SK-N-SH (cell line): ENCODE results near the gene RNF145. TPM values are rescaled to one million over a fixed set of nuclear protein-coding genes. Genes with fewer than 3 reads are reported as not detected.
A peak's percentile ranks its signal among the peaks of the same experiment; 100 is the strongest.

Experiments
- CTCF ChIA-PET: fragments of 300-600, 350-600 bp; formaldehyde crosslinking; extraction: SDS; loops from one replicate; lab custom pipeline; 2021; lab: Yijun Ruan, JAX
- POLR2A ChIA-PET: fragments of 350-600 bp; sonication (Branson Sonifier 250); formaldehyde crosslinking; extraction: SDS; loops from one replicate; lab custom pipeline; 2020; ENCODE audit warnings: antibody characterized with exemption, inconsistent platforms; lab: Yijun Ruan, JAX
- DNase-seq: peaks from one replicate; pipeline ENCODE4 v3.0.0; 2012
- H2AFZ ChIP-seq: fragments of 200-600 bp; sonication (generic); 2 replicates; pipeline ENCODE4 v1.8.1; 2016; ENCODE audit warnings: antibody characterized with exemption, mild to moderate bottlenecking, low read depth
- H3F3A ChIP-seq: fragments of 200-600 bp; sonication (generic); replicated peaks from 2 replicates; pipeline ENCODE3; 2016; ENCODE audit warnings: antibody characterized with exemption, mild to moderate bottlenecking; ENCODE audit not compliant: insufficient read depth
- H3K27ac ChIP-seq, 2 experiments: fragments of 200-500 bp in 1 of 2; fragments of 200-600 bp in 1 of 2; sonication (Bioruptor generic) in 1 of 2; sonication (generic), shearing (Covaris generic) in 1 of 2; 2 replicates each; pipeline versions ENCODE4 v1.5.1 to v1.6.1; 2014 to 2016; ENCODE audit warnings: low read depth in 2 of 2, inconsistent platforms in 1 of 2, low read length in 1 of 2, mild to moderate bottlenecking in 1 of 2, mixed read lengths in 1 of 2
- H3K27me3 ChIP-seq: fragments of 200-600 bp; sonication (generic), shearing (Covaris generic); 2 replicates; pipeline ENCODE4 v1.6.1; 2016; ENCODE audit warnings: mixed run types; ENCODE audit not compliant: insufficient read depth
- H3K36me3 ChIP-seq, 2 experiments: fragments of 200-500 bp in 1 of 2; fragments of 200-600 bp in 1 of 2; sonication (Bioruptor generic) in 1 of 2; sonication (generic) in 1 of 2; replicated peaks in 1 of 2; 2 replicates each; pipeline versions ENCODE3 to v1.5.1; 2014 to 2016; ENCODE audit warnings: low read length in 1 of 2, mild to moderate bottlenecking in 1 of 2; ENCODE audit not compliant: insufficient read depth in 2 of 2, control insufficient read depth in 1 of 2
- H3K4me1 ChIP-seq, 2 experiments: fragments of 200-500 bp in 1 of 2; fragments of 200-600 bp in 1 of 2; sonication (Bioruptor generic) in 1 of 2; sonication (generic), shearing (Covaris generic) in 1 of 2; 2 replicates each; pipeline versions ENCODE4 v1.5.1 to v1.6.1; 2014 to 2016; ENCODE audit warnings: low read depth in 1 of 2, low read length in 1 of 2, mixed run types in 1 of 2; ENCODE audit not compliant: insufficient read depth in 2 of 2, control insufficient read depth in 1 of 2
- H3K4me2 ChIP-seq: fragments of 200-600 bp; sonication (generic), shearing (Covaris generic); 2 replicates; pipeline ENCODE4 v1.6.1; 2017; ENCODE audit warnings: mixed run types
- H3K4me3 ChIP-seq, 2 experiments: fragments of 200-500 bp in 1 of 2; fragments of 200-600 bp in 1 of 2; sonication (Bioruptor generic) in 1 of 2; sonication (generic), shearing (Covaris generic) in 1 of 2; 2 replicates each; pipeline versions ENCODE4 v1.5.1 to v1.8.1; 2014 to 2016; ENCODE audit warnings: low read depth in 2 of 2, inconsistent platforms in 1 of 2, low read length in 1 of 2, mild to moderate bottlenecking in 1 of 2, mixed read lengths in 1 of 2, moderate library complexity in 1 of 2
- H3K79me2 ChIP-seq: fragments of 200-600 bp; sonication (generic); 2 replicates; pipeline ENCODE4 v1.8.1; 2017; ENCODE audit warnings: mild to moderate bottlenecking; ENCODE audit not compliant: insufficient read depth
- H3K9ac ChIP-seq: fragments of 200-600 bp; sonication (generic); 2 replicates; pipeline ENCODE4 v1.6.1; 2017; ENCODE audit warnings: mixed run types
- H3K9me2 ChIP-seq: fragments of 200-600 bp; sonication (generic); 2 replicates; pipeline ENCODE4 v1.6.1; 2017; ENCODE audit warnings: mixed run types
- H3K9me3 ChIP-seq: fragments of 200-600 bp; sonication (generic); 2 replicates; pipeline ENCODE4 v1.6.1; 2017; ENCODE audit warnings: mixed run types, mild to moderate bottlenecking, moderate library complexity
- H4K20me1 ChIP-seq: fragments of 200-600 bp; sonication (generic); 2 replicates; pipeline ENCODE4 v1.6.1; 2017; ENCODE audit warnings: mild to moderate bottlenecking, mixed run types; ENCODE audit not compliant: insufficient read depth
- CHD2 ChIP-seq: fragments of 150-350 bp; IDR thresholded peaks from 2 replicates; pipeline ENCODE4 v1.6.1; 2018; ENCODE audit warnings: low read length; ENCODE audit not compliant: partially characterized antibody
- FOSL2 ChIP-seq: IDR thresholded peaks from 2 replicates; pipeline ENCODE4 v1.4.0; 2012; ENCODE audit warnings: low read depth, mild to moderate bottlenecking, moderate library complexity, borderline replicate concordance
- FOXJ3 ChIP-seq: sonication (generic); formaldehyde crosslinking; IDR thresholded peaks from 2 replicates; pipeline ENCODE4 v1.5.1; 2020; ENCODE audit warnings: mild to moderate bottlenecking, missing genetic modification reagents
- MAX ChIP-seq: IDR thresholded peaks from 2 replicates; pipeline ENCODE4 v1.4.0; 2012; ENCODE audit warnings: low read depth
- MEF2A ChIP-seq: IDR thresholded peaks from 2 replicates; pipeline ENCODE4 v1.4.0; 2012; ENCODE audit warnings: low read depth, borderline replicate concordance
- MXI1 ChIP-seq: IDR thresholded peaks from 2 replicates; pipeline ENCODE4 v1.6.1; 2012; ENCODE audit warnings: mild to moderate bottlenecking, low read depth, low read length, improper control_type of control experiment
- NRF1 ChIP-seq: IDR thresholded peaks from 2 replicates; pipeline ENCODE4 v1.6.1; 2012; ENCODE audit warnings: low read depth, mild to moderate bottlenecking, low read length
- POLR2AphosphoS5 ChIP-seq: IDR thresholded peaks from 2 replicates; pipeline ENCODE4 v1.6.1; 2012; ENCODE audit warnings: low read depth, low read length
- SMC3 ChIP-seq: IDR thresholded peaks from 2 replicates; pipeline ENCODE4 v1.6.1; 2012; ENCODE audit warnings: low read depth, low read length, improper control_type of control experiment
- TAF1 ChIP-seq: IDR thresholded peaks from 2 replicates; pipeline ENCODE4 v1.6.1; 2012; ENCODE audit warnings: low read depth, mild to moderate bottlenecking, low read length, moderate library complexity, borderline replicate concordance
- TCF12 ChIP-seq: IDR thresholded peaks from 2 replicates; pipeline ENCODE4 v1.4.0; 2012
- YY1 ChIP-seq: IDR thresholded peaks from 2 replicates; pipeline ENCODE4 v1.4.0; 2012; ENCODE audit warnings: low read depth, mild to moderate bottlenecking
- WGBS: methylation state at CpG from one replicate; pipeline ENCODE4 v1.1.6; 2017; ENCODE audit warnings: low lambda C conversion rate; 5-methylcytosine and 5-hydroxymethylcytosine counted together
- polyA plus RNA-seq, 3 experiments: library from polyadenylated mRNA; depleted of rRNA; stranded (reverse); fragments of >200 nt; gene quantifications; 2 replicates each; pipeline ENCODE4 v1.2.3, GENCODE V29; 2012
- TF ChIP-seq, protein P1 (sequence below): fragments of 200-600 bp; sonication (generic); IDR thresholded peaks from 2 replicates; pipeline ENCODE4 v1.6.1; 2017; ENCODE audit warnings: antibody characterized with exemption, mild to moderate bottlenecking, moderate library complexity
- TF ChIP-seq, protein P2 (sequence below): IDR thresholded peaks from 2 replicates; pipeline ENCODE4 v1.4.0; 2012; ENCODE audit warnings: low read depth, borderline replicate concordance

Gene RNF145
- polyA plus RNA-seq, 1 of the 3 experiments (the other 2 are of a cell fraction) = 36.1 TPM

DNA sequence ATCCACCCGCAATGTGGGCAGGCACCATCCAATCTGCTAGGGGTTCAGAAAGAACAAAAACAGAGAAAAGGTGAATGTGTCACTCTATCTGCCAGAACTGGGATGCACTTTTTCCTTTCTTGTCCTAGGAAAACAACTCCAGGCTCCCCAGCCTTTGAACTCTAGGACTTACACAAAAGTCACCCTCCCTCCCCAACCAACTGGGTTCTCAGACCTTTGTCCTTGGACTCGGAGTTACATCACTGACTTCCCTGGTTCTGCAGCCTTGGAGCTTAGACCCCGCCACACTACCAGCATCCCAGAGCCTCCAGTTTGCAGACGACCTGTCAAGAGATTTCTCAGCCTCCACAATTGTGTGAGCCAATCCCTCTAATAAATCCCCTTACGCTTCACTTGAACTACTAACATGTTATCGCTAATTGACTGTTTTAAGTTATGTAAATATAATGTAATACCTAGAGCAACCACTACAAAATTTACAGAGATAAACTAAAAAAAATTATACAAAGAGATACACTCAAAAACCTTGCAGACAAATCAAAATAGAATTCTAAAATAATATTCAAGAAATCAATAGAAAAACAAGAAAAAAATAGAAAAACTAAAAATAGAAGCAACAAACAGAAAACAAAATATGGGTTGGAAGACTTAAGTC is 48.4 kb upstream of the RNF145 start:
- H3K9ac ChIP-seq = no peak overlapping the region
- H3K79me2 ChIP-seq = no peaks in the 10 kb centered on the region
- H4K20me1 ChIP-seq = no peaks in the 10 kb centered on the region
- H3K4me3 ChIP-seq = no peak overlapping the region
- H3K9me3 ChIP-seq = no peaks in the 10 kb centered on the region
- peaks cover 4% of the 10 kb centered on the region for H3F3A ChIP-seq
- H3K27ac ChIP-seq = no peak overlapping the region
- ChIA-PET CTCF (interaction anchor here (0.6 to 2.0 kb wide), 3 partner anchors 13 to 101 kb away, joined by 3 to 7 read pairs (median 5); no protein-coding TSS in a partner anchor), POLR2A (no interaction called here)
- H3K9me2 ChIP-seq = no peaks in the 10 kb centered on the region
- peaks cover 0 to 2% of the 10 kb centered on the region in 2 experiments; a peak in 2 of 4 replicates for H3K4me1 ChIP-seq
- H3K4me2 ChIP-seq = no peak overlapping the region
- TF ChIP-seq, protein P1, sequence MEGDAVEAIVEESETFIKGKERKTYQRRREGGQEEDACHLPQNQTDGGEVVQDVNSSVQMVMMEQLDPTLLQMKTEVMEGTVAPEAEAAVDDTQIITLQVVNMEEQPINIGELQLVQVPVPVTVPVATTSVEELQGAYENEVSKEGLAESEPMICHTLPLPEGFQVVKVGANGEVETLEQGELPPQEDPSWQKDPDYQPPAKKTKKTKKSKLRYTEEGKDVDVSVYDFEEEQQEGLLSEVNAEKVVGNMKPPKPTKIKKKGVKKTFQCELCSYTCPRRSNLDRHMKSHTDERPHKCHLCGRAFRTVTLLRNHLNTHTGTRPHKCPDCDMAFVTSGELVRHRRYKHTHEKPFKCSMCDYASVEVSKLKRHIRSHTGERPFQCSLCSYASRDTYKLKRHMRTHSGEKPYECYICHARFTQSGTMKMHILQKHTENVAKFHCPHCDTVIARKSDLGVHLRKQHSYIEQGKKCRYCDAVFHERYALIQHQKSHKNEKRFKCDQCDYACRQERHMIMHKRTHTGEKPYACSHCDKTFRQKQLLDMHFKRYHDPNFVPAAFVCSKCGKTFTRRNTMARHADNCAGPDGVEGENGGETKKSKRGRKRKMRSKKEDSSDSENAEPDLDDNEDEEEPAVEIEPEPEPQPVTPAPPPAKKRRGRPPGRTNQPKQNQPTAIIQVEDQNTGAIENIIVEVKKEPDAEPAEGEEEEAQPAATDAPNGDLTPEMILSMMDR = peak; percentile 33; the same call in 1 of the 2 replicates
- no peak for TF ChIP-seq TAF1
- TF ChIP-seq, all 33 proteins: peak for 1
- Histone ChIP-seq H2AFZ (no peak overlapping the region), H3K27me3 (no peaks in the 10 kb centered on the region), H3K36me3 (no peaks in the 10 kb centered on the region)
- 72% methylated on average over 6 of the region's 6 CpGs for WGBS
- DNase-seq = no peak

GRCh38 chr5:159257007-159257406 is 47.7 kb upstream of the RNF145 start:
- no peak for TF ChIP-seq CHD2
- no peak for TF ChIP-seq MXI1
- no peak for TF ChIP-seq NRF1
- no peak for TF ChIP-seq MEF2A
- no peak for TF ChIP-seq TAF1
- no peak for TF ChIP-seq FOXJ3
- TF ChIP-seq YY1 = no peak
- TF ChIP-seq, protein P2, sequence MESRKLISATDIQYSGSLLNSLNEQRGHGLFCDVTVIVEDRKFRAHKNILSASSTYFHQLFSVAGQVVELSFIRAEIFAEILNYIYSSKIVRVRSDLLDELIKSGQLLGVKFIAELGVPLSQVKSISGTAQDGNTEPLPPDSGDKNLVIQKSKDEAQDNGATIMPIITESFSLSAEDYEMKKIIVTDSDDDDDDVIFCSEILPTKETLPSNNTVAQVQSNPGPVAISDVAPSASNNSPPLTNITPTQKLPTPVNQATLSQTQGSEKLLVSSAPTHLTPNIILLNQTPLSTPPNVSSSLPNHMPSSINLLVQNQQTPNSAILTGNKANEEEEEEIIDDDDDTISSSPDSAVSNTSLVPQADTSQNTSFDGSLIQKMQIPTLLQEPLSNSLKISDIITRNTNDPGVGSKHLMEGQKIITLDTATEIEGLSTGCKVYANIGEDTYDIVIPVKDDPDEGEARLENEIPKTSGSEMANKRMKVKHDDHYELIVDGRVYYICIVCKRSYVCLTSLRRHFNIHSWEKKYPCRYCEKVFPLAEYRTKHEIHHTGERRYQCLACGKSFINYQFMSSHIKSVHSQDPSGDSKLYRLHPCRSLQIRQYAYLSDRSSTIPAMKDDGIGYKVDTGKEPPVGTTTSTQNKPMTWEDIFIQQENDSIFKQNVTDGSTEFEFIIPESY = no peak
- TF ChIP-seq SMC3 = no peak
- no peak for TF ChIP-seq TCF12
- TF ChIP-seq MAX = no peak
- no peak for TF ChIP-seq FOSL2
- TF ChIP-seq POLR2AphosphoS5 = no peak
- CTCF ChIA-PET = interaction anchor here (0.6 to 2.0 kb wide), 3 partner anchors 12 to 100 kb away, joined by 3 to 7 read pairs (median 5); no protein-coding TSS in a partner anchor
- POLR2A ChIA-PET = no interaction called here

More at GRCh38 chr5:159257007-159257406, 47.7 kb upstream of the RNF145 start:
- H3K36me3 ChIP-seq = no peaks in the 10 kb centered on the region
- no peak overlapping the region for H2AFZ ChIP-seq
- no peak overlapping the region for H3K27ac ChIP-seq
- no peaks in the 10 kb centered on the region for H4K20me1 ChIP-seq
- H3K9me3 ChIP-seq = no peaks in the 10 kb centered on the region
- no peaks in the 10 kb centered on the region; a peak in 1 of 4 replicates for H3K4me1 ChIP-seq
- H3K4me2 ChIP-seq = no peak overlapping the region
- no peaks in the 10 kb centered on the region for H3K27me3 ChIP-seq
- no peaks in the 10 kb centered on the region for H3K9me2 ChIP-seq
- H3K79me2 ChIP-seq = no peaks in the 10 kb centered on the region
- no peak for DNase-seq
- no peak overlapping the region for H3K4me3 ChIP-seq
- H3F3A ChIP-seq = peaks cover 2% of the 10 kb centered on the region
- no peak overlapping the region for H3K9ac ChIP-seq
